SKM-1 (cell line): ENCODE results near the gene SETX.
A peak's percentile ranks its signal among the peaks of the same experiment; 100 is the strongest.
"Not testable (repeated sequence)": the region's sequence is repeated elsewhere in the genome, so short reads cannot be mapped to it uniquely, and the experiment has no call there.

Experiments used
- DNase-seq: peaks from one replicate; lab custom pipeline; 2025; ENCODE audit not compliant: unreplicated experiment; lab: John Stamatoyannopoulos, UW

The SETX gene, protein sequence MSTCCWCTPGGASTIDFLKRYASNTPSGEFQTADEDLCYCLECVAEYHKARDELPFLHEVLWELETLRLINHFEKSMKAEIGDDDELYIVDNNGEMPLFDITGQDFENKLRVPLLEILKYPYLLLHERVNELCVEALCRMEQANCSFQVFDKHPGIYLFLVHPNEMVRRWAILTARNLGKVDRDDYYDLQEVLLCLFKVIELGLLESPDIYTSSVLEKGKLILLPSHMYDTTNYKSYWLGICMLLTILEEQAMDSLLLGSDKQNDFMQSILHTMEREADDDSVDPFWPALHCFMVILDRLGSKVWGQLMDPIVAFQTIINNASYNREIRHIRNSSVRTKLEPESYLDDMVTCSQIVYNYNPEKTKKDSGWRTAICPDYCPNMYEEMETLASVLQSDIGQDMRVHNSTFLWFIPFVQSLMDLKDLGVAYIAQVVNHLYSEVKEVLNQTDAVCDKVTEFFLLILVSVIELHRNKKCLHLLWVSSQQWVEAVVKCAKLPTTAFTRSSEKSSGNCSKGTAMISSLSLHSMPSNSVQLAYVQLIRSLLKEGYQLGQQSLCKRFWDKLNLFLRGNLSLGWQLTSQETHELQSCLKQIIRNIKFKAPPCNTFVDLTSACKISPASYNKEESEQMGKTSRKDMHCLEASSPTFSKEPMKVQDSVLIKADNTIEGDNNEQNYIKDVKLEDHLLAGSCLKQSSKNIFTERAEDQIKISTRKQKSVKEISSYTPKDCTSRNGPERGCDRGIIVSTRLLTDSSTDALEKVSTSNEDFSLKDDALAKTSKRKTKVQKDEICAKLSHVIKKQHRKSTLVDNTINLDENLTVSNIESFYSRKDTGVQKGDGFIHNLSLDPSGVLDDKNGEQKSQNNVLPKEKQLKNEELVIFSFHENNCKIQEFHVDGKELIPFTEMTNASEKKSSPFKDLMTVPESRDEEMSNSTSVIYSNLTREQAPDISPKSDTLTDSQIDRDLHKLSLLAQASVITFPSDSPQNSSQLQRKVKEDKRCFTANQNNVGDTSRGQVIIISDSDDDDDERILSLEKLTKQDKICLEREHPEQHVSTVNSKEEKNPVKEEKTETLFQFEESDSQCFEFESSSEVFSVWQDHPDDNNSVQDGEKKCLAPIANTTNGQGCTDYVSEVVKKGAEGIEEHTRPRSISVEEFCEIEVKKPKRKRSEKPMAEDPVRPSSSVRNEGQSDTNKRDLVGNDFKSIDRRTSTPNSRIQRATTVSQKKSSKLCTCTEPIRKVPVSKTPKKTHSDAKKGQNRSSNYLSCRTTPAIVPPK (N-terminal part only)

DNA sequence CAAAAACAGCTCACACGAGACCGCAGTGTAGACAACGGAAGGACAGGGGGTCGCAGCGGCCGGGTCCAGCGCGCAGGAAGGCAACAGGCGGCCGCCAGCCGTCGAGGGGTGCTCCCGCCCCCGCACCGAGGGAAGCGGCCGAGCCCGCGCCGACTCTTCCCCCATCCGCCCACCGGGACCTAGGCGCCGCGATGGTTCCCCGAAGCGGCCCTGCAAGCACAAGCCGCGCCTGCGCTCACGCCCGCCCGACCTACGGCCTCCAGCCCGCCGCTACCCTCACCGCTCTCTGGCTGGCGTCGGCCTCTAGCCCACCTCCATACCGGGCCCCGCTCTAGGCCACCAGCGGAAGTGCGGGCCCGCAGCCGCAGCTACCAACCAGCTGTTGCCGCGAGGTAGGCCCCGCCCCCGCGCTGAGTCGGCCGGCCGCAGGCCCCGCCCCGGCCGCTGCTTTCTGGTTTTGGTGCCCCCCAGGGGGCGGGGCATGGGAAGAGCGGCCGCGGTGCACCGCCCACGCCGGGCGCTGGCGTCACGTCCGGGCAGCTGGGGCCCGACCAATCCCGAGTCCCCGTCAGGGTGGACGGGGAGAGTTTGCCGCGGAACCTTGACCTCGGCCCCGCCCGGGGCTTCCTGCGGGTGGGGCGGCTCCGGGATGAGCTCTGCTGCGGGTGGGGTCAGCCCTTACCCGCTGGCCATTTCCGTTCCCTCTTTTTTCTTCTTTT is at the start of gene SETX:
Gene SETX, minus strand, starts transcription at position 350 of the 719 bp plus-strand sequence. CDS start 5,558 bp downstream, outside the sequence.
- DNase-seq = peak; percentile 95

DNA sequence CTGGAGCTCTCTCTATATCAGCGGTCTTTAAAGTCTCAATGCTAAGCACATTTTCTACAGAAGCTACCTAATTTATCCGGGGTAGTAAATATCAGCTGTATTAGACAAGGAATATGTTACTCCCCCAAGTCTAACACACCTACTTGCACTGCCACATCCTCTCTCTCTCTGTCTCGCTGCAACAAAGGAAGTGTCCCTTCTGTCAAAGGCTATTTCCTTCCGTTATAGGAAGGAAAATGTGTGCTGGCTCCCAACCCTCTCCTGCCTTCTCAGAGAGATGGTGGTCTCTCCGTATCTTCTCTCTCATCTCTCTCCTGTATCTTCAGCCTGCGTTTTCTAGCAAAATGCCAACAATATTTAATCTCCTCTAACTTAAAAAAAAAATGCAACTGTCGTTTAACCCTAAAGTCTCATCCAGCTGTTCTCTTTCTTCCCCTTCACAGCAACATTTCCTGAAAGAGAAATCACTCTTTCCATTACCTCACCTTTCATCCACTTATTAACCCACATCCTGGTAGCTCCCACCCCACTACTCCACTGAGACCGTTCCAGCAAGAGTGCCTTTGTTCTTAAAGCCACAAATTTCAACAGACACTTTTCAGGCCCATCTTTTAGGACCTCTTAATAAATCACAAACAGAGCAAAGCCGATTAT is 49.6 kb upstream of the SETX start:
- DNase-seq = no peak

DNA sequence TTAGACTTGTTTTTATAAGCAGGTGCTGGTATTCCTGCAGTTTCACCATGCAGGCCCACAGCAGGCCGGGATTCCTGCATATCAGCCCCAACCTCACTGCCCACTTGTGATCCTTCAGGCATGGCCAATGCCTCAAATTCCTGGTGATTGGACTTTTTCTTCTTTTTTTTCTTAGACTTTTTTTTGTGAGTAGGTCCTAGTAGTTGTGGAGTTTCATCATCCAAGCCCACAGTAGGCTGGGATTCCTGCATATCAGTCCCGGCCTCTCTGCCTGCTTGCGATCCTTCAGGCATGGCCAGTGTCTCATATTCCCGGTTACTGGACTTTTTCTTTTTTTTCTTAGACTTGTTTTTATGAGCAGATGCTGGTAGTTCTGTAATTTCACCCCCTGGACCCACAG is 47.0 kb upstream of the SETX start:
- no peak for DNase-seq

DNA sequence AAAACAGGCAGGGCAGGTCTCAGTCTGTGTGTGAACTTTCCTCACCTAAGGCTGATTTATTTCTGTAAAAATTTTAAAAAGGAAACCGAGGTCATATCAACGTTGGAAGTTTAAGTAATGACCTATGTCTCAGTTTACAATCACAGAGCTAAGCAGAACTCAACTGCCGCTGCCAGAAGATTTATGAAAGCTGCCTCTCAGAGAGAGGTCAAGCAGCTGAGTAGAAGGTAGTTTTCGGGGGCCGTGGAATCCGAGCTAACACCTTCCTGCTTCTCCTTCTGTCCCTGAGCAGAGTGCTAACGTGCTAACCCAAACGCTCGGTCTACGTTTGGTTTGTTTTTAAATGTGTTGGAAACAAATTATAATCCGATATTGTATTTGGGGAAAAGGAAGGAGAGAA is 40.8 kb upstream of the SETX start:
- DNase-seq = no peak

DNA sequence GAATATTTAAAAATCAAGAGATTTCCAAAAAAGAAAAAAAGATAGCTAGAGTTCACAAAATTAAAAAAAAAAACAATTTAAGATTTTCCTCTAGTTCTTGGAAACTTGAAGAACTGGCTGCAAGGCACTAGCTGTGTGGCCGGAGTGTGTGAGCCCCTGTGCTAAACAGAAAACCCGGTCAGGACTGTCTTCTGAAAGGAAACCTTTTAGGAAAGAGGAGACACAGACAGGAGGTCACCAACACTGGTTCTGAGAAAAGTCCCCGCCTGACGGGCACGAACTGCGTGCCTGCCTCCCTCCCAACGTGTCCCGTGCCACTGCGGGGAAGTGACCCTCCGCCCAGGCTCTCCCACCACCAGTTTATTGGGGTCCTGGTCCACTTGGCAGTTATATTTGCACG is 36.7 kb upstream of the SETX start:
- no peak for DNase-seq

DNA sequence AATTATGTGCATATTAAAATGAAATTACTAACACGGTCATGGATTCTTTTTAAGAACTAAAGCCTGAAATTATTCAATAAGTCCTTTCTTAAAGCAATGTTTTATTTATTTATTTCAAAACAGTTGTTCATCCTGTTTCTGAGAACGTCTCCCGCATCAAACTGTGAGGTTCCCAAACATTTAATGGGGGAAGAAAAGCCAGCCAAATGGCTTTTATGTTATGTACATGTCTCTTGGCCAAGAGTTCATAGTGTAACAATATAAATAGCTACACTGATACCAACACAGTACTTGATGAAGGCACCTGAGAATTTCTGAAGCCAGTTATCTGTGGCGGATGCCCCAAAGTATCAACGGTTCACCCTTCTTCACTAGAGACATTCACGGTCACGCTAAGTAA is 36.2 kb upstream of the SETX start:
- DNase-seq = no peak

DNA sequence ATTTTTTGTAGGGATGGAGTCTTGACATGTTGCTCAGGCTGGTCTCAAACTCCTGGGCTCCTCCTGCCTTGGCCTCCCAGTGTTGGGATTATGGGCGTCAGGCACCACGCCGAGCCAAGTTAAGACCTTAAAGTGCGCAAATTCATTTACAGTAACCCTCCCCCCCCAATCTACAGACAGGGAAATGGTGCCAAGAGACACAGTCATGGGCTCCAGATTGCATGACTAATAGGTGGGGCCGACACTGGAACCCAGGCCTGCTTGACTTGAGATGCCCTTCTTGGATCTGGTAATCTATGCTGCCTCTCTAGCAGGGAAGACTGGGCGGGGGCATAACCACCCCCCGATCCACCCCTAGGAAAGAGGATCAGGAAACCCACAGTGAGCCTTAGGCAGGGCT is 32.3 kb upstream of the SETX start:
- DNase-seq = no peak

DNA sequence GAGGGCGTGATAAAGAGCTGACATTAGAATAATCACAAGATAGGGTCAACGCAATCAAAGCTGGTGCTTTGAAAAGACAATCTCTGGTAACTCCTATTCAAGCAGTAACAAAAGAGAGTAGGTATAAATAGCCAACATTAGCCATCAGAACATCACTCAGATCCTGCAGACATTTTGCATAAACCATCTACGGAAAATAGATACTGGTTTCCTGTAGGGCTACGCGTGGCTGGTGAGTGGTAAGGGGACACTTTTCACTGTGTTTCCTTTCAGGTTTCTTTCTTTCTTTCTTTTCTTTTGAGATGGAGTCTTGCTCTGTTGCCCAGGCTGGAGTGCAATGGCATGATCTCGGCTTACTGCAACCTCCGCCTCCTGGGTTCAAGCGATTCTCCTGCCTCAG is 29.6 kb upstream of the SETX start:
- DNase-seq = no peak

DNA sequence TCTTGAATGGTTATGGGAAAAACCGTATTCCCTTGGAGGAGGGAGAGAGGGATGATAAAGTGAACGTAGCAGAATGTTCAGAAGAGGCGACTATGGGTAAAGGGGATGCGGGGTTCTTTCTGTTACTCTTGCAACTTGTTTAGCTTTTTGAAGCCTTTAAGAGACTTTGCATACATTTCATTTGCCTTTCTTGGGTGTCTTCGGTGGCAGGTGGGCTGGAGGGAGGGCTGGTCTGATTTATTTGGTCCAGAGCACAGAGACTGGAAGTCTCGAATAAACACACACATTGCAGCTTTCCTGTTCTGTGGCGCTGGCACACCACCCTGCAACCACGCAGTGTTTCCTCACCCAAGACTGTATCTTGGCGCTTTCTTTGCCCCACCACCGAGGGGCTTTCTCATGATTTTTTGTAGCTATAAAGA is 28.7 kb upstream of the SETX start:
- DNase-seq = no peak

DNA sequence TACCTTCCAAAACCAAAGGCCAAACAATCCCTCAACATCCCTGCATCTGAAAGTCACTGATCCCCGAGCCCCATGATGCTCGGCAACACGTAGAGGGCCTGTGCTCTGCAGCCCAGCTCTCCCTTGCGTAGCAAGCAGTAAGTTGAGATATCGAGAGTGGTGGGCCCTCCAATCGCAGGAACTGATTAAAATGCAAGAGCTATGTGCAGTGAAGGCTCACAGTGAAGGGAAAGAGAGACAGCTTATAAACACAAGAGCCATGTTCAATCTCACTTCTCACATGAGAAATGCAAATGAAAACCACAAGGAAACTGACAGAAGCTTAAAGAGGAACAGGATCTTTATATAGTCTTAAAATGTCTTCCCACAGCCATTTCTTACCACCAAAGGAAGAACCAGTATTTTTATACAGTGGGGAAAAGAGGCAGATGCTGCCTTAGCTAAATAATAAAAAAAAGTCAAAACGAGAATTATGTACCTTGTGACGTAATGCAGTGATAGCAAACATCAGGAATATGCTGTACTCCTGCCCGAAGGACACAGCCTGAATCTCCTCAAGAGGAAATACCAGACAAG is 27.3 kb upstream of the SETX start:
- peak; percentile 7 for DNase-seq

DNA sequence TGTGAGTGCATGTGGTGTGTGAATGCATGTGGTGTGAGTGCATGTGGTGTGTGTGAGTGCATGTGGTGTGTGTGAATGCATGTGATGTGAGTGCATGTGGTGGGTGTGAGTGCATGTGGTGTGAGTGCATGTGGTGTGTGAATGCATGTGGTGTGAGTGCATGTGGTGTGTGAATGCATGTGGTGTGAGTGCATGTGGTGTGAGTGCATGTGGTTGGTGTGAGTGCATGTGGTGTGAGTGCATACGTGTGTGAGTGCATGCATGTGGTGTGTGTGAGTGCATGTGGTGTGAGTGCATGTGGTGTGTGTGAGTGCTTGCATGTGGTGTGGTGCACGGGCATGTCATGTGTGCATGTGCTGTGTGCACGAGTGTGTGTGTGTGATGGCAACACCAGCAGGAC is 23.6 kb upstream of the SETX start:
- DNase-seq = not testable (repeated sequence)

DNA sequence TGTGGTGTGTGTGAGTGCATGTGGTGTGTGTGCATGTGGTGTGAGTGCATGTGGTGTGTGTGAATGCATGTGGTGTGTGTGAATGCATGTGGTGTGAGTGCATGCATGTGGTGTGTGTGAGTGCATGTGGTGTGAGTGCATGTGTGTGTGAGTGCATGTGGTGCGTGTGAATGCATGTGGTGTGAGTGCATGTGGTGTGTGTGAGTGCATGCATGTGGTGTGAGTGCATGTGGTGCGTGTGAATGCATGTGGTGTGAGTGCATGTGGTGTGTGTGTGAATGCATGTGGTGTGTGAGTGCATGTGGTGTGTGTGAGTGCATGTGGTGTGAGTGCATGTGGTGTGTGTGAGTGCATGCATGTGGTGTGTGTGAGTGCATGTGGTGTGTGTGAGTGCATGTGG is 23.0 kb upstream of the SETX start:
- not testable (repeated sequence) for DNase-seq

DNA sequence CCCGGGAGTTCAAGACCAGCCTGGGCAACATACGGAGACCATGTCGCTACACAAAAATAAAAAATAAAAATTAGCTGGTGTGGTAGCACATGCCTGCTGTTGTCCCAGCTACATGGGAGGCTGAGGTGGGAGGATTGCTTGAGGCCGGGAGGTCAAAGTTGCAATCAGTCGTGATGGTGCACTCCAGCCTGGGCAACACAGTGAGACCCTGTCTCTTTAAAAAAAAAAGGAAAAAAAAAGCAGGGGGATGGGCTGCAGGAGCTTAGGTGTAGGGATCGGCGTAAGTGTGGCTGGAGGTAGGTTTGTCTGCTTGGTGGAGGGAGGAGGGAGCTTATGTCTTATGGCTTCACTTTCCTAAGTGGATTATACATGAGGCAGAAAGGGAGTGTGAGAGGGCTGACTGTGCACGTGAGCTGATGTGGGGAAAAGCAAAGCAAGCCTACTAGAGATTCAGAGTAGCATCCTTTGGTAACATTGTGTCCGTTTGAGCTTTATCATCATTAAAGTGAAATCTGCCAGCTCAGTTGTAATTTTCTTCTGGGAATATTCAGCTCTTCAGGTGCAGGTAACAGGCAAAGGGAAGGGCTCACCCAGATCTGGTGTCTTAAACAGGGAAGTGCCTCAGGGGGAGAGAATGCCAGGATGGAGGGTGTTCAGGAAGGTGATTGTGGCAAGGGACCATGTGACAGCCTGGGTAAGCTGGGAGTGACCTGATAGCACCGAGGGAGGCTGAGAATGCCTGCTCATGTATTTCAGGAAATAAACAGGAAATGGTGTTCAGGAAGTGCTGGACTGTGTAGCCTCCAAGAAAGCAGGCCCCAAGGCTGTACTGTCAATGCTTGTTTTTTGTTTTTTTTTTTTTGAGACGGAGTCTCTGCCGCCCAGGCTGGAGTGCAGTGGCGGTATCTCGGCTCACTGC is 17.6 kb upstream of the SETX start:
- DNase-seq = no peak

DNA sequence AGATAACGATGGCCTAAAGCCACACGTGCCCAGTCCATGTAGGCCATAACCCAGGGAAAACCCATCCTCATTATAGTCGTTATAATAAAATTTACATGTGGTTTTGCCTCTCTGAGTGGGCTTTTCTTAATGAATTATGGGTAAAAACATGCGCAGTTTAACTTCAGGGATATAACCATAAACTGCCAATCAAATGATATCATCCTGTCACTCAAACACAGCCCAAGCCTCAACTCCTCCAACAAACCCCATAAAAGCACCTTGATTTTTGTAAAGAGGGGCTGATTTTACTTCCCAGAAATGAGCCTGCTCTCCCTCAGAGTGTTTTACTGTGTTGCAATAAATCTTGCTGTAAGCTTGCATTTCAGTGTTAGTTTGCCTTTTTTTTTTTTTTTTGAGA is 15.8 kb upstream of the SETX start:
- DNase-seq = no peak

DNA sequence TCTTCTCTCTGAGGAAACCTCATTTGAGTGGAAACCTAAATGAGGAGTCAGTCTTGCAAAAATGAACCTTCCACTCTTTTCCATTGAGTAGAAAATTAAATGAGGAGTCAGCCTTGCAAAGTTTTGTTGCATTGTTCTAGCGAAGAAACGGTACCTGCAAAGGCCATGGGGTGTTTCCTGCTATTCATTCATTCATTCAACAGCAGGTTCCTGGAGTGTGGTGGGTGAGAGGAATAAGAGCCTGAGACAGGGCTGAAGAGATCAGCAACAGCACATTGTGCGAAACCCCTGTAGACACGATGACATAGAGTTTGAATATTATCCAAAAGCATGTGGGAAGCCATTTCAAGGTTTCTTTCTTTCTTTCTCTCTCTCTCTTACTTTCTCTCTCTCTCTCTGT is 14.6 kb upstream of the SETX start:
- DNase-seq = no peak

DNA sequence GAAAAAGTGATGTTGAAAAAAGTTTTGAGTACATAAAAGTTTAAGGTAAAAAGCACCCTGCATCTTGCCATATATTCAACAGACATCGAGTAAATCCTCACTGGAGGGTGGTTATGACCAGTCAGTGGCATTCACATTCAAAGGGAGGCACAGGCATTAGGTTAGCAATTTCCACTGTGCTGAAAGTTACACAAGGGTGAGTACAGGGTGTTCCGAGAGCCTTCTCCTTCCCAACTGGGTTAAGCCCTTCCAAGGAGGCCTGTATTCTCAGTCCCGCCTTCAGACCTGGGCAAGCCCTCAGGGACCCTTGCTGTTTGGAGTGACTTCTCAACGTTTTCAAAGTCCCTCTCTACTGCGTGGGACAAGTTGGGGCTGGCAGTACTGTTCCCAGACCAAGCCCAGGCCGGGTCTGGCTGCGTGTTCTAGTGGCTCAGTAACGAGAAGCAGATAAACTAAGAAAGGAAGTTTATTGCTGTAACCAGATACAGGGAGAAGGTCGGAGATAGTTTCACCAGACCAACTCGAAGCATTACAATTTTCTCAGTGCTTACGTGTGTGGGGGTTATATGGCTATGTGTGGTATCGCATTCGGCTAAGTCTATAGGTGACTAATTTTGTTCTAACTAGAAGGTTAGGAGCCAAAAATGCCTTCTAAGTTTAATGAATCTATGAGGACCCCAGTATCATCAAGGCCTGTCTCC is 13.0 kb upstream of the SETX start:
- DNase-seq = no peak

DNA sequence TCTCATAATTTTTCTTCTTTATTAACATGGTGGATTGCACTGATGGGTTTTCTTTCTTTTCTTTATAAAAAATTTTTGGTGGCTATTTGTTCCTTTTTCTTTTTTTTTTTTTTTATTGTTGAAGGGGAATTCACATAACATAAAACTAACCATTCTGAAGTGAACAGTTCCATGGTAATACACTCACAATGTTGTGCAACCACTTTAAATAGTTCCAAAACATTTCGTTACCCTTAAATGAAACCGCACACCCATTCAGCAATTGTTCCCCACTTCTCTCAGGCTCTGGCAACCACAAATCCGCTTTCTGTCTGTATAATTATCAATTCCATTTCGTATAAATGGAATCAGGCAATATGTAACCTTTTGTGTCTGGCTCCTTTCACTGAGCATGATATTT is 11.7 kb upstream of the SETX start:
- no peak for DNase-seq

DNA sequence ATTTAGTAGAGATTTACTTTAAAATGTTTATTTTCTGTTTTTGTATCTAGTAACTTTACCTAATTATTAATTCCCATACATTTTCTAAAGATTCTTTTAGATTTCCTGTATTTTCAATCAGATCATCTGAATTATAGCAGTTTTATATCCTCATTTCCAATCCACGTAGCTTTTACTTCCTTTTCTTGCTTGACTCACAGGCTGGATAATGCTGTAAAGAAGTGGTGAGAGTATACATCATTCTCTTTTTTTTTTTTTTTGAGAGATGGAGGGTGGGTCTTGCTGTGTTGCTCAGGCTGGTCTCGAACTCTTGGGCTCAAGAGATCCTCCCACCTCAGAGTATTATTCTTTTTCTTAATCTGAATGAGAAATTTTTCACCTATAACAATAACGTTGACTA is 11.2 kb upstream of the SETX start:
- DNase-seq = no peak
